Anterior cingulate cortex (tissue), 58 donors: ENCODE data around the gene ANKFN1.

Experiments used
- DNase-seq, 58 donors: peaks; one replicate each; lab custom pipeline; 2025; lab: John Stamatoyannopoulos, UW

ANKFN1 gene

GRCh38 chr17:56543280-56543679 lies 390.0 kb downstream of the ANKFN1 start:
- DNase-seq = no peak

GRCh38 chr17:56545106-56545505 lies 391.8 kb downstream of the ANKFN1 start:
- DNase-seq = no peak

GRCh38 chr17:56545930-56546329 lies 392.7 kb downstream of the ANKFN1 start:
- DNase-seq = no peak

GRCh38 chr17:56548661-56549060 lies 395.4 kb downstream of the ANKFN1 start:
- no peak for DNase-seq

GRCh38 chr17:56549501-56549900 lies 396.2 kb downstream of the ANKFN1 start:
- DNase-seq = no peak

DNA sequence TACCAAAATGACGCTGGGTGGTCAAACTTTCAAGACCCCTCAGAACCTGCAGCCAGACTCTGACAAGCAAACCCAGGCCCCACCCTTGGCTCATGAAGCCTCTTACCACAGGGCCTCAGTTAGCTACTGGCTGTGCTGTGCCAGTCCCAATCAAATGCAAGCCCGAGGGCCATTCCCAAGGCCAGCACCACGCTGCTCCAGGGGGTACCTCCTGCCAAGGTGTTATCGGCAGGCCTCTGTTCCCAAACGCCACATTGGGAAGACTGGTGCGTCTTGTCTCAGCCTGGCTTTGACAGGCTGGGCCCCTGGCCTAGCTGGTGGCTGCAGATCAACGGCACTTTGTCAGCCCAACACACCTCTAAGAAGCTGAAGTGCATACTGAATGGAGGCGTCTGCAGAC lies 404.4 kb downstream of the ANKFN1 start:
- DNase-seq = no peak

GRCh38 chr17:56558088-56558487 lies 404.8 kb downstream of the ANKFN1 start:
- DNase-seq = no peak
